Anterior cingulate cortex (tissue), 58 donors: ENCODE measurements around the gene PRR5.

Experiments
- DNase-seq, 58 donors: peaks; one replicate each; lab custom pipeline; 2025; lab: John Stamatoyannopoulos, UW

PRR5 gene

DNA sequence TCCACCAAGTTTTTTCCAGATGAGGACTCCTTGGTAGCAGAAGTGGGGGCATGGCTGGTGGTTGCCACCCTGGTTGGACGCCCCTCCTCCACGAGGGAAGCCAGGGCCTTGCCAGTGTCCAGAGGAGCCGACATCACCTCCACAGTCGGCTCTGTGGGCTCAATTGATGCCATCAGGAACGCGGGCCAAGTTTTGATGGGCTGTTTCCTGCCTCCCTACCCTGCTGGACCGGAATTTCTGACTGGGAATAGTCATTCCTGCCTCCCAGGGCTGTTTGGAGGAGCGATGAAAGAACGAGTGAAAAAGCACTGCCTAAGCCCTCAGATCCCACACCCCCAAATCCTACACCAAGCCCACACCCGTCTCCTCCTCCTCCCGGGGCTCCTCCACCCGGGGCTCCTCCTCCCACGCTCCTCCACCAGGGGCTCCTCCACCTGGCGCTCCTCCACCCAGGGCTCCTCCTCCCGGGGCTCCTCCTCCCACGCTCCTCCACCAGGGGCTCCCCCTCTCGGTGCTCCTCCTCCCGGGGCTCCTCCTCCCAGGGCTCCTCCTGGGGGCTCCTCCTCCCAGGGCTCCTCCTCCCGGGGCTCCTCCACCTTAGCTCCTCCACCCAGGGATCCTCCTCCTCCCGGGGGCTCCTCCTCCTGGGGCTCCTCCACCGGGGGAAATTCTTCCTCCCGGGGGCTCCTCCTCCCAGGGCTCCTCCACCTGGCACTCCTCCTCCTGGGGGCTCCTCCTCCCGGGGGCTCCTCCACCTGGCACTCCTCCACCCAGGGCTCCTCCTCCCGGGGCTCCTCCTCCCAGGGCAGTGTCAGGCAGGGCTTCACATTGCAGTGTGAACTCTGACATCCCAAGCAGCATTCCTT, 10.0 kb upstream of the PRR5 start:
- no peak for DNase-seq

- no peak for DNase-seq
These were observed 9.4 kb upstream of the PRR5 start for GRCh38 chr22:44692662-44693007.

- no peak for DNase-seq
These were observed 8.9 kb upstream of the PRR5 start for GRCh38 chr22:44693145-44693544.

GRCh38 chr22:44693756-44694155, 8.2 kb upstream of the PRR5 start:
- DNase-seq = no peak

DNA sequence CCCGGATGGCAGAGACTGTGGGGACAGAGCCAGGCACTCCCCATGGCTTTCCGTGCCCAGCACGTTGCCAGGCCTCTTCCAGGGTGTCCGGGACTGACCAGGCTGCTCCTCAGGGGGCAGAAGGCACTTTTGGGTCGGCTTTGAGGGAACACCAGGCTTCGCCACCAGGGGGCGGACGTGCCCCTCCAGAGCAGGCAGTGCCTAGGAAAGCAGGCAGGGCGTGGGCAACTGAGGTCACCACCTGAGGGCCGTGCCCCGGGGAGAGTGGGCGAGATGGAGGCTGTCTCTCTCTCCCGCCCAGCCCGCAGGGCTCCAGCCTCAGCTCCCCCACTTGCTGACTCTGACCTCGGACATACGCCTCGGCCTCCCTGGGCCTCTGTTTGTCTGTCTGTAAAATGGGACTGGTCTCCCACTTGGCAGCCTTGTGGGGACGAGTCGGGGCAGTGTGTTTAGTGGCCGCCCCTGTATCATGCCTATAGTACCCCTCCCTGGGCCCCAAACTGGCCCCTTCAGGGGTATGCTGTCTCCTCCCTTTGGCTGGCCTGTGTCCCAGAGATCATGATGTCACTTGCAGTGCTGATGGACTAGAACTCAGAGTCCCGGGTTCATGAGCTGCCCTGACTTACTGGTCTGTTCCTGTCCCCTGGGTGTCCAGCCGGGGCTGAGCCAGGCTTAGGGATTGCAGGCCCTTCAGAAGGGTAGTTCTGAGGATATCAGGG, 4.4 kb upstream of the PRR5 start:
- peak in 45 of 58 donors; percentile 3 to 79 (median 26) for DNase-seq

GRCh38 chr22:44698531-44699421, 3.2 kb upstream of the PRR5 start:
- DNase-seq = peak in 4 of 58 donors; percentile 2 to 30 (median 10)

GRCh38 chr22:44700456-44700855, 1.5 kb upstream of the PRR5 start:
- DNase-seq = no peak

- no peak for DNase-seq
These were observed 715 bp upstream of the PRR5 start for GRCh38 chr22:44701187-44701790.

GRCh38 chr22:44702479-44703198, 635 bp downstream of the PRR5 start:
- DNase-seq = no peak

DNA sequence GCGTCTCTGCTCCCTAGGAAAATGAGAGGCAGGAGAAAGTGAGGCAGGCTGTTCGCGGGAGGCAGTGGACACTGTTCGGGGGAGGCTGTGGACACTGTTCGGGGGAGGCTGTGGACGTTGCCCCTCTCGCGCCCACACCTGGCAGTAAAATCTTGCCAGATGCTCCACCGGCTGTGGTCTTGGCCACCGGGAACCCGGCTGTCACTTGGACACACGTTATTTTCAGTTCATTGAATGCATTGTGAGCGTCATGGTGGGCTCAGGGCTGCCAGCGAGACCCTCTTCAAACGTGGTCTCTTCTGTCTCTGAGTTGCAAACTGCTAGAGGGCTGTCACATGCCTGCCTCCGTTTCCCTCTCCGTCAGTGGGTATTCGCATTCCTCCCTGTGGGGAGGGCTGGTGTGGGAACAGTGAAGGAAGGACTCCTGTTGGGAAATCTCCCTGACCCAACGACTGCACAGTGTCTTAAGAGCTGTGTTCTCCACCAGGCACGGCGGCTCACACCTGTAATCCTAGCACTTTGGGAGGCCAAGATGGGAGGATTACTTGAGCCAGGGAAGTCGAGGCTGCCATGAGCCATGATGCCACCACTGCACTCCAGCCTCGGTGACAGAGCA, 1.4 kb downstream of the PRR5 start:
- DNase-seq = no peak

GRCh38 chr22:44704159-44705021, 2.4 kb downstream of the PRR5 start:
- DNase-seq = no peak

DNA sequence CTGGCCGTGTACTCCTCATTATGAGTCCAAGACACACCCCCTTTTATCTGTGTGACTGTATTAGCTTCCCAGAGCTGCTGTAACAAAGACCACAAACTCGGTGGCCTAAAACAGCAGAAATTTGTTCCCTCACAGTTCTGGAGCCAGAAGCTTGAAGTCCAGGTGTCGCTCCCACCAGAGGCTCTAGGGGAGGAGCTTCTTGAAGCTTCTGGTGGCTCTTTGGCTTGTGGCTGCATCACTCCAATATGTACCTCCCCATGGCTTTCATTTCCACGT, 3.0 kb downstream of the PRR5 start:
- no peak for DNase-seq

DNA sequence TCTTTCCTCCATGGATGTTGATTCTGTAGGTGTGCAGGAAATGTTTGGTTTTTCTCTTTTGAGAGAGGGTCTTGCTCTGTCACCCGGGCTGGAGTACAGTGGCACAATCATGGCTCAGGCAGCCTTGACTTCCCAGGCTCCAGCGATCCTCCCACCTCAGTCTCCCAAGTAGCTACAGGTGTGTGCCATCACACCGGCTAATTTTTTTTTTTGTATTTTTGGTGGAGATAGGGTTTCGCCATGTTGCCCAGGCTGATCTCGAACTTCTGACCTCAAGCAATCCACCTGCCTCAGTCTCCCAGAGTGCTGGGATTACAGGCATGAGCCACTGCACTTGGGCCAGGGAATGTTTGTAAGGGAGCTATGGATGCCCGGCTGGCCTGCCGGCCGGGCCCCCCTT, 4.5 kb downstream of the PRR5 start:
- DNase-seq = no peak

DNA sequence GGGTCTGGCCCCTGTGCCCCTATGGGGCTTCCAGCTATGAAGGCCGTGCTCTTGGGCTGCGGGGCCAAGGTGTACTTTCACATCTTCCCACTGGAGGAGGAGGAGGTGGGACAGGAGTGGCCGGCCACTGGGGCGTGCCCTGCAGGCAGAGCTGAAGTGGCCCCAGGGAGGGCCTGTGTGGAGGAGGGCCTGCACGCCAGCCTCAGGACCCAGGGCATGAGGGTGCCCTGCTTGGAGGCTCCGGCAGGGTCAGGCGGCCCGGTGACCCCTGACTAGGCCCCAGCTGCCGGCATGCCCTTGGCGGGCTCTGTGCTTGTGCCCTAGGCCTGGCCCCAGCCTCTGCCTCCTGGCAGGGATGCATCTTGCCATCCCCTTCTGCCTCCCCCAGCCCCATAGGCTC, 5.2 kb downstream of the PRR5 start:
- DNase-seq = no peak

DNA sequence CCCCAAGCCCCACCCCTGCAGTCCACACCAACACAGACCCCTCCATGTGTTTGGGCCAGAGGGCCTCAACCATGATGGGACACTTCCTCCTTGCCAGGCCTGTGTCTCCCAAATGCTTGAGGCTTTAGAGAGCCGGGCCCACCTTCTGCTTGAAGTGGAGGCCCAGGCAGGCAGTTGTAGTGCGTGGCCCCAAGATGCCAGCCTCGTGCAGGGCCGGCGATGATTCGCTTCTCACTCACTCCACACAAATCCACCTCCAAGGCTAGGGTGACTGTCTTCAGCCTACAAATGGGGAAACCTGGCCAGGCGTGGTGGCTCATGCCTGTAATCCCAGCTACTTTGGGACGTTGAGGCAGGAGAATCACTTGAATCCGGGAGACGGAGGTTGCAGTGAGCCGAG, 5.7 kb downstream of the PRR5 start:
- no peak for DNase-seq

DNA sequence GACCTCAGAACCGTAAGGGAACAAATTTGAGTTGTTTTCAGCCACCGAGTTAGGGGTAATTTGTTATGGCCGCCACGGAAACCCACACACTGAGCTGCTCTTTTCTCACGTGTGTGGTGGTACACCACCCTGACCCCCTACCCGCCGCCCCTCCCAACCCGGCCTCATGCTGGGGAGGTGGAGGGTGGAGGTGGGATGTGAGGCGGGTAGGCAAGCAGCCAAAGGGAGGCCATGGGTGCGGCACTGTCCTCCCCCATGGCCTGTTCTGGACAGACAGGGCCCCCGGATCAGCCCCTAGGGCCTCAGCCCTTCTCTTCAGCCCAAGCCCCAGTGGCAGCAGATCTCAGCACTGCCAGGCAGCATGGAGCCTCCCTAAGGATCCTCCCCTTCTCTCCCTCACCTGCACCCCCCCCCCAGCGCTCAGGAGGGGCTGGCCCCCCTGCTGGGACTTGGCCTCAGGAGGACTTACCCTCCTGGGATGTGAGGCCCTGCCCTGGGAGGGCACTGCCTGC, 7.9 kb downstream of the PRR5 start:
- no peak for DNase-seq

- DNase-seq = no peak
These were observed 8.7 kb downstream of the PRR5 start for GRCh38 chr22:44710474-44711240.

DNA sequence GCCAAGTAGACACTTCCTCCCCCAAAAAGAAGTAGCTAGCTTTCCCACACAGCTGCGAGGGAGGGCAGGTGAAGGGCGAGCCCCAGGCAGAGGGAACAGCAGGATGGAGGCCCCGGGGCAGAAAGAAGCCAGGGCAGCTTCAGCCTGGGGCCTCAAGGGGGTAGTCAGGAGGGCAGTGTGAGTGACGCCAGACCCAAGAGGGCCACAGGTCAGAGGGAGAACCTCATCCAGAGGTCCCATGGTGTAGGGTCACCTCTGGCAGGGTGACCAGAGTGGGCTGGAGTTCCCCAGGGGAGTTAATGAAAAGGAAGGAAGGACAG, 9.2 kb downstream of the PRR5 start:
- DNase-seq = no peak
